ENCODE data around the gene SFXN2.
A peak's percentile ranks its signal among the peaks of the same experiment; 100 is the strongest.
"Not testable (repeated sequence)": the region's sequence is repeated elsewhere in the genome, so short reads cannot be mapped to it uniquely, and the experiment has no call there.

Gene SFXN2

DNA sequence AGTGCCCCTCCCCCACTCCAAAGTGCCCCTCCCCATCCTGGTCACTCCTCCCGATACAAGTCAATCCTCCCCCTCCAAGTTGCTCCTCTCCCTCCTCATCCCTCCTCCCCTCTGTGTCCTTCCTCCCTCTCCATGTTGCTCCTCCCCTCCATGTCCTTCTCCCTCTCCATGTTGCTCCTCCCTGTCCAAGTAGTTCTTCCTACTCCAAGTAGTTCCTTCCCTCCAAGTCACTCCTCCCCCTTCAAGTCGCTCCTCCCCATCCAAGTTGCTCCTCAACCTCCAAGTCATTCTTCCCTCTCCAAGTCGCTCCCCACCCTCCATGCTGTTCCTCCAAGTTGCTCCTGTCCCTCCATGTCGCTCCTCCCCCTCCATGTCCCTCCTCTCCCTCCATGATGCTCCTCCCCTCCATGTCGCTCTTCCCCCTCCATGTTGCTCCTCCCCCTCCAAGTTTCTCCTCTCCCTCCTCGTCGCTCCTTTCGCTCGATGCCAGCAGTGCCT, 20.7 kb downstream of the SFXN2 start:
- DNase-seq (ENCODE audit: extremely low read depth, low read depth), result no peak
- TF ChIP-seq, protein P1, sequence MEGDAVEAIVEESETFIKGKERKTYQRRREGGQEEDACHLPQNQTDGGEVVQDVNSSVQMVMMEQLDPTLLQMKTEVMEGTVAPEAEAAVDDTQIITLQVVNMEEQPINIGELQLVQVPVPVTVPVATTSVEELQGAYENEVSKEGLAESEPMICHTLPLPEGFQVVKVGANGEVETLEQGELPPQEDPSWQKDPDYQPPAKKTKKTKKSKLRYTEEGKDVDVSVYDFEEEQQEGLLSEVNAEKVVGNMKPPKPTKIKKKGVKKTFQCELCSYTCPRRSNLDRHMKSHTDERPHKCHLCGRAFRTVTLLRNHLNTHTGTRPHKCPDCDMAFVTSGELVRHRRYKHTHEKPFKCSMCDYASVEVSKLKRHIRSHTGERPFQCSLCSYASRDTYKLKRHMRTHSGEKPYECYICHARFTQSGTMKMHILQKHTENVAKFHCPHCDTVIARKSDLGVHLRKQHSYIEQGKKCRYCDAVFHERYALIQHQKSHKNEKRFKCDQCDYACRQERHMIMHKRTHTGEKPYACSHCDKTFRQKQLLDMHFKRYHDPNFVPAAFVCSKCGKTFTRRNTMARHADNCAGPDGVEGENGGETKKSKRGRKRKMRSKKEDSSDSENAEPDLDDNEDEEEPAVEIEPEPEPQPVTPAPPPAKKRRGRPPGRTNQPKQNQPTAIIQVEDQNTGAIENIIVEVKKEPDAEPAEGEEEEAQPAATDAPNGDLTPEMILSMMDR (IDR thresholded peaks at IDR 0.05; ENCODE audit: low read depth, low read length), result no peak

DNA sequence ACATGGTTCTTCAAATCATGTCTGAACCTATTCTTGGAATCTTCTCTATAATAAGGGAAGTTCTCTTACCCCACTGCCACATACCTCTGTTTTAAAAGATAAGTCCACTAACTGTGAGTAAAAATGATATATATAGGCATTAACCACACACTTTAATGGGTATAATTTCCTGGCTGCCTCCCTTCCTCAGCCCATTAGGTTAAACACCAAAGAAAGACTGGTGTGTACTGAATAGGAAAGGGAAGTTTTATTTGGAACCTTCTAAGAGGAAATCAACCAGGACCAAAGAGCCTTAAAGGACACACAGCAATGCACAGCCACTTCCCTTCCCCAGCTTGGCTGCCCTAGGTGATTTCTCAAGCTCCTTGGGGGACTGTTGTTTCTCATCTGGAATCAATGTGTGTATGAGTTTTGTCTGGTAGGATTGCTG, 24.3 kb downstream of the SFXN2 start:
- DNase-seq (ENCODE audit: extremely low read depth, low read depth), result no peak
- TF ChIP-seq, protein P1 (IDR thresholded peaks at IDR 0.05; ENCODE audit: low read depth, low read length), result no peak

DNA sequence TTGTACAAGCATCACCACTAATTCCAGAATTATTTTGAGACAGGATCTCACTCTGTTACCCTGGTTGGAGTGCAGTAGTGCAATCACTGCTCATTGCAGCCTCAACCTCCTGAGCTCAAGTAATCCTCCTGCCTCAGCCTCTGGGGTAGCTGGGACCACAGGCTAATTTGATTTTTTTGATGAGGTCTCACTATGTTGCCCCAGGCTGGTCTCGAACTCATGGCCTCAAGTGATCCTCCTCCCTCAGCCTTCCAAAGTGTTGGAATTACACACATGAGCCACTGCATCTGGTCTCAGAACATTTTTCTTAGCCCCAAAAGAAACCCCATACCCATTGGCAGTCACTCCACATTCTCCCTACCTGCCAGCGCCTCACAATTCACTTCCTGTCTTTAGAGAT, 25.8 kb downstream of the SFXN2 start:
- no peak for DNase-seq (ENCODE audit: extremely low read depth, low read depth)
- TF ChIP-seq, protein P1 (IDR thresholded peaks at IDR 0.05; ENCODE audit: low read depth, low read length), result no peak

DNA sequence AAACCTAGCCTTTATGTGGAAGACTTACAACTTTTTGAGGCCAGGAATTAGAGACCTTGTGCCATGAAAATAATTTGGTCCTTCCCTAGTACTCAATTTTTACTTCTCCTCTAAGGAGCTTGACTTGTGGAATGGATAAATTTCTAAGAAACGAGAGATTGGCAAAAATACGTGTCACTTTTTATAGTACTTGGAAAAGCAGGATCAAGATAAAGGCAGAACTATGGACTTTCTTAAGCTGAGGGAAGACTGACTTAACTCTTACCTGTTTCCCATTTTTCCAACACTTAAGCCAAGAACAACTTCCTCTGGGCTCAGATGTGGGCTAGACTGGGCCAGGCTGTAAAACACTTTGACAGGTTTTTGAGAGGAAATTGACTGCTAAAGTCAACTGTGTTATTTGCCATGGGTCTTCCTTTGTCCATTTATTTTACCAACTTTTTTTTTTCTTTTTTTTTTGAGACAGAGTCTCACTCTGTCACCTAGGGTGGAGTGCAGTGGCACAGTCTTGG, 27.3 kb downstream of the SFXN2 start:
- no peak for DNase-seq (ENCODE audit: extremely low read depth, low read depth)
- TF ChIP-seq, protein P1 (IDR thresholded peaks at IDR 0.05; ENCODE audit: low read depth, low read length), result no peak

DNA sequence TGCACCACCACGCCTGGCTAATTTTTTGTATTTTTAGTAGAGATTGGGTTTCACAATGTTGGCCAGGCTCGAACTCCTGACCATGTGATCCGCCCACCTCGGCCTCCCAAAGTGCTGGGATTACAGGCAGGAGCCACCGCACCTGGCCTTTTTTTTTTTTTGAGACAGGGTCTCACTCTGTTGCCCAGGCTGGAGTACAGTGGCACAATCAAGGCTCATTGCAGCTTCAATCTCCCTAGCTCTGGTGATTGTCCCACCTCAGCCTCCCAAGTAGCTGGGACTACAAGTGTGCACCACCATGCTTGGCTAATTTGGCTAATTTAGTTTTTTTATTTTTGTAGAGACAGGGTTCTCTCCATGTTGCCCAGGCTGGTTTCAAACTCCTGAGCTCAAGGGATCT, 27.9 kb downstream of the SFXN2 start:
- not testable (repeated sequence) for DNase-seq (ENCODE audit: extremely low read depth, low read depth)

DNA sequence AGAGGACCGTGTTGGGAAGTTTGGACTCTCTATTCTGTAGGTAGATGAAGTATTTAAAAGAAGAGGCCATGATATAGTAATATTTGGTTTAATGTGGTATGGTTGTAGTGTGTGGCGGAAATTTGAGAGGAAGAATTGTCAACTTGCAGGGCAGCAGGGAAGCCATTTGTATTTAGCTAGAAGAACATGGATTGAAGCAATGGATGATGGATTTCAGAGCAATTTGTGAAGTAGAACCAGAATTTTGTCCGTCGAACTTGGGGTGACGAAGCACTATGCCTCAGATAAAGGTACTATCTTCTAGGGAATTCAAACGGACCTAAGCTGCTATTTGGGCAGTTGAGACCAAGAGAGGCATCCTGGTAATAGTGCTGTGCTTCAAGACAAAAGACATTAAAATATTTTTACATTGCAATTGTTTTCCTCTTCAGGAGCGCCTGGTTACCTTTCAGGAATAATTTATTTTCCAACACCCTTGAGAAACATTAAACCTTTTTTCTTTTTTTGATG, 28.7 kb downstream of the SFXN2 start:
- TF ChIP-seq, protein P1 (IDR thresholded peaks at IDR 0.05; ENCODE audit: low read depth, low read length), result no peak
- no peak for DNase-seq (ENCODE audit: extremely low read depth, low read depth)

DNA sequence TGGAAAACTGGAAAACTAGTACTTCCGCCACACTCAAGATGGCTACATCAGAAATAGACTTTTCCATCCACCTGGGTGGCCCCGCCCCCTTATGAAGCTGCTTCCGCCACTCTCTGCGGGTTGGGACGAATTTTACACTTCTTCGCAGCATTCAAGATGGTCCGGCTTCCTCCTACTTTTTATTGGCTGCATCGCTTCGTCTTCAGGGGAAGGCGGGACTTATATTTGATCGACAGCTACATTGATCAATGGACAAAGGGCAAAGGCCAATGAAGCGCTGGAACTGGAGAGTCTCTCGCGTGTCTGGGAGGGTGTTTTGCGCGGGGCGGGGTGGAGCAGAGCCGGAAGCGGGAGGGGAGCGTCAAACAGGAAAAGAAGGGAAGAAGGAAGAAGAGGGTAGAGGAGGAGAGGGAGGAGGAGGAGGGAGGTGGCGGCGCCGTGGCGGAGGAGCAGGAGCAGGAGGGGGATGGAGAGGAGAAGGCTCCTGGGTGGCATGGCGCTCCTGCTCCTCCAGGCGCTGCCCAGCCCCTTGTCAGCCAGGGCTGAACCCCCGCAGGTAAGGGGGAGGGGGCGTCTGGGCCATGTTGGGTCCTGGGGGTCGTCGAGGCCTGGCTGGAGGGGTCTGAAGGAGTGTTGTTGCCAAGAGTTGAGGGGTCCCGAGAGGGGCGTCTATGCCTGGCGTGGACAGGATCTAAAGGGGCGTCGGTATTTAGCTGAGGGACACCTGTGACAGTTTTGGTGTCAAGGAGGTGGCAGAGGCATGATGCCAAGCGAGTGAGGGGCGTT, 29.3 kb downstream of the SFXN2 start, which contains the start of gene WBP1L:
Gene WBP1L (plus strand): TSS at position 361 of the 786 bp plus-strand sequence. CDS start 106 bp downstream, at position 467.
- peak; percentile 99 for DNase-seq (ENCODE audit: extremely low read depth, low read depth)
- TF ChIP-seq, protein P1 (IDR thresholded peaks at IDR 0.05; ENCODE audit: low read depth, low read length), result no peak
